Measurements from ENCODE around the gene CENPL.
"Not testable (repeated sequence)": the region's sequence is repeated elsewhere in the genome, so short reads cannot be mapped to it uniquely, and the experiment has no call there.

Gene CENPL

DNA sequence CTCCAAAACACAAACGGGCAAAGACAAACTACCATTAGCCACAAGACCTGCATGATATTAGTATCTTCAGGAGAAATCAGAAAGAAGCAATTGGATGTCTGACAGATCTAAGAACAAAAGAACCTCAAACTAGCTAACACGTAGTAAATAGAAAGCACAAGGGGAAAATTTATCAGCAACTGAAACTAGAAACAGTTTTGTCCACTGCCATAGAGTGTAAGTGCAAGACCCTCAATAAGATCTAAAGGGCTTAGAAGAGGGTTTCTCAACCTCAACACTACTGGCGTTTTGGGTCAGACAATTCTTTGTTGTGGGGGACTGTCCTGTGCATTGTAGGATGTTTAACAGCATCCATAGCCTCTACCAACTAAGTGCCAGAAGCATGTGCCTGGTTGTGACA, 55.9 kb downstream of the CENPL start:
- TF ChIP-seq, protein P1, sequence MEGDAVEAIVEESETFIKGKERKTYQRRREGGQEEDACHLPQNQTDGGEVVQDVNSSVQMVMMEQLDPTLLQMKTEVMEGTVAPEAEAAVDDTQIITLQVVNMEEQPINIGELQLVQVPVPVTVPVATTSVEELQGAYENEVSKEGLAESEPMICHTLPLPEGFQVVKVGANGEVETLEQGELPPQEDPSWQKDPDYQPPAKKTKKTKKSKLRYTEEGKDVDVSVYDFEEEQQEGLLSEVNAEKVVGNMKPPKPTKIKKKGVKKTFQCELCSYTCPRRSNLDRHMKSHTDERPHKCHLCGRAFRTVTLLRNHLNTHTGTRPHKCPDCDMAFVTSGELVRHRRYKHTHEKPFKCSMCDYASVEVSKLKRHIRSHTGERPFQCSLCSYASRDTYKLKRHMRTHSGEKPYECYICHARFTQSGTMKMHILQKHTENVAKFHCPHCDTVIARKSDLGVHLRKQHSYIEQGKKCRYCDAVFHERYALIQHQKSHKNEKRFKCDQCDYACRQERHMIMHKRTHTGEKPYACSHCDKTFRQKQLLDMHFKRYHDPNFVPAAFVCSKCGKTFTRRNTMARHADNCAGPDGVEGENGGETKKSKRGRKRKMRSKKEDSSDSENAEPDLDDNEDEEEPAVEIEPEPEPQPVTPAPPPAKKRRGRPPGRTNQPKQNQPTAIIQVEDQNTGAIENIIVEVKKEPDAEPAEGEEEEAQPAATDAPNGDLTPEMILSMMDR (conservative IDR thresholded peaks at IDR 0.05), result no peak
- H3K27ac ChIP-seq, result no peak overlapping the region

DNA sequence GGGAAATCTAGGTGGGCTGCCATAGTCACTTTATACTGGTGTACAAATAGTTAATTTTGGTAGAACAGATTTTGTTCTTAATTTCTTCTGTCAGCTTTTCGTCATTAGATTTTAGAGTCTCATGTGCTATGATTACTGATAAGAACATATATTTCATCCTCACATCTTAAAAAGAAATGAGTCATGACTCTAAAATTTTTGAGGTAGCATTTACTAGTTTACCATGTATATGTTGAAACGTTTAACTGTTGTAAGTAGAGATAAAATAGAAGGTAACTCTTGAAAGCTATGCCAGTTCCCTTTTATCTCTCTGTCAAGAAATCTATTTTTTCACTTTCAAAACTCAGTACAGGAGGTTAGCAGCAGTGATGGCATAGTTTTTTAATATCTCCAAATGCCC, 56.5 kb downstream of the CENPL start:
- TF ChIP-seq, protein P1 (conservative IDR thresholded peaks at IDR 0.05), result no peak
- no peak overlapping the region for H3K27ac ChIP-seq

DNA sequence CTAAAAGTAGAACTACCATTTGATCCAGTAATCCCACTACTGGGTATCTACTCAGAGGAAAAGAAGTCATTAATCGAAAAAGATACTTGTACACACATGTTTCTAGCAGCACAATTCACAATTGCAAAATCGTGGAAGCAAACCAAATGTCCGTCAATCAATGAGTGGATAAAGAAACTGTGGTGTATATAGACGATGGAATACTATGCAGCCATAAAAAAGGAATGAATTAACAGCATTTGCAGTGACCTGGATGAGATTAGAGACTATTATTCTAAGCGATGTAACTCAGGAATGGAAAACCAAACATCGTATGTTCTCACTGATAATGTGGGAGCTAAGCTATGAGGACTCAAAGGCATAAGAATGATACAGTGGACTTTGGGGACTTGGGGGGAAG, 60.4 kb downstream of the CENPL start:
- H3K27ac ChIP-seq, result not testable (repeated sequence)

DNA sequence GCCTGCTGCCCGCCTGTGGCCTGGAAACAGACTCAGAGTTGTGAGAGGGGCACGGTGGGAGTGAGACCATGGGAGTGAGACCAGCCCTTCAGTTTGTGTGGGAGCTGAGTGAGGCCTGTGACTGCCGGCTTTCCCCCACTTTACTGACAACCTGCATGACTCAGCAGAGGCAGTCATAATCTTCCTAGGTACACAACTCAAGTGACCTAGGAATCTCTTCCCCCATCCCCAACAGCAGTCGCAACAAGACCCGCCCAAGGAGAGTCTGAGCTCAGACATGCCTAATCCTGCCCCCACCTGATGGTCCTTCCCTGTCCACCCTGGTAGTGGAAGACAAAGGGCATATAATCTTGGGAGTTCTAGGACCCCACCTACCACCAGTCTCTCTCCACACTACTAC, 65.7 kb downstream of the CENPL start:
- TF ChIP-seq, protein P1 (conservative IDR thresholded peaks at IDR 0.05), result no peak
- no peak overlapping the region for H3K27ac ChIP-seq

DNA sequence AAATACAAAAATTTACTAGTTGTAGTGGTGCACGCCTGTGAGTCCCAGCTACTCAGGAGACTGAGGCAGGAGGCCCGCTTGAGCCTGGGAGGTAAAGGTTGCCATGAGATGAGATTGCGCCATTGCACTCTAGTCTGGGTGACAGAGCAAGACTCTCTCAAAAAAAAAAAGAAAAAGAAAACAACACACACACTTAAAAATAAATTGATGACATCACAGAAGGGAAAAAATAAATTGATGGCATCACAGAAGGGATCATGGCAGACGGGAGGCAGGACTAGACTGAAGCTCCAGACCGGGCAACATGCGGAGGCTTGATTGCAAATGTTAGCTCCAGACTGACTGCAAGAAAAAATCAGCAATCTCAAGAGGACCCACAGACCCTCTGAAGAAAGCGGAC, 66.6 kb downstream of the CENPL start:
- TF ChIP-seq, protein P1 (conservative IDR thresholded peaks at IDR 0.05), result no peak
- H3K27ac ChIP-seq, result no peak overlapping the region

DNA sequence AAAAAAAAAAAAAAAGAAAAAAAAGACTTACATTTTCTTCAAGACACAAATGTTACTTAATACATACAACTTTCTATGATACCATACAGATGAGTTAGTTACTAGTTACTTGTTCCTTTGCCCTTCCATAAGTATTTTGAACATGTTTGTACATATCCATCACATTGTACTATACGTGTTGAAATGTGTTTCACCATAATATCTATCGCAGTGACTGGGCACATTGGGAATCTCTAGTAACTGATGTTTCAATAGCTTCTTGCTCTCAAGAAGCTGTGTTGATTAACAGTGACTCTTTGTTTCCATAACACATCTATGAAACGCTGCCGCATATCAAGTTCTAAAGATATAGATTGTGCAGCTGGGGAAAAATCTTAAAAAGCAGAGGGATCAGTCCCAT, 67.0 kb downstream of the CENPL start:
- TF ChIP-seq, protein P1 (conservative IDR thresholded peaks at IDR 0.05), result no peak
- no peak overlapping the region for H3K27ac ChIP-seq

DNA sequence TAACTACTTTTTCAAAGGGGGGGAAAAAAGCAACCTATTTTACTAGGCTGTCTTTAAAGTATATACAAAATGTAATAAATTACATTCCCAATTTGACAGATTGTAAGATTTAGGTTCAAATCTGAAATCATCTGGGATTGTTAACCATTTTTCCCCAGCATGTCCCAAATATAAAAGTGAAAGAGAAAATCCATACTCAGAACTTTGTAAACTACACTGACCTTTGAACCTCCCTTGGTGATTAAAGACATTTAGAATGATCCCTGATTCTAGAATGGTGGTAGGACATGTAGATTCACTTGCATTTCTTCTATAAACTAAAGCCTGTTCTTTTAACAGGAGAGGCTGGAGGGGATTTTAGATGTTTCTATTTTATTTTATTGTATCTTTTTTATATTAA, 70.9 kb downstream of the CENPL start:
- TF ChIP-seq, protein P1 (conservative IDR thresholded peaks at IDR 0.05), result no peak
- H3K27ac ChIP-seq, result no peak overlapping the region
